ENCODE data around the gene TSR3. TPM values are rescaled to one million over a fixed set of nuclear protein-coding genes. Genes with fewer than 3 reads are reported as not detected.

The TSR3 gene
- total RNA-seq, 1 donor from 2014 or later: 43.8 TPM

- TF ChIP-seq CTCF (IDR thresholded peaks at IDR 0.05): no peak
- intact Hi-C loops (cut with DNase I): no loop called here
- no peak for DNase-seq
- Histone ChIP-seq H3K4me1 (peaks cover 32% of the 10 kb centered on the region), H3K36me3 (no peaks in the 10 kb centered on the region), H3K9me3 (no peaks in the 10 kb centered on the region), H3K4me3 (peak within 1 kb of the TSS; percentile 36), H3K27ac (peak within 1 kb of the TSS; percentile 58), H3K27me3 (peaks cover 55% of the 10 kb centered on the region)
- ATAC-seq: peak; percentile 79
These were observed 18.4 kb downstream of the TSR3 start, which contains the start of gene BAIAP3 for GRCh38 chr16:1333149-1333812. TSS of gene BAIAP3 (plus strand) at chr16:1333645. CDS start at chr16:1338550, 4,905 bp downstream.

GRCh38 chr16:1332618-1333148 lies 19.0 kb downstream of the TSR3 start:
- ATAC-seq: no peak
- Histone ChIP-seq H3K36me3 (no peaks in the 10 kb centered on the region), H3K4me3 (peak overlapping the region; percentile 36), H3K27ac (peak overlapping the region; percentile 58), H3K27me3 (peaks cover 55% of the 10 kb centered on the region), H3K9me3 (no peaks in the 10 kb centered on the region), H3K4me1 (peaks cover 32% of the 10 kb centered on the region)
- DNase-seq: no peak
- TF ChIP-seq CTCF (IDR thresholded peaks at IDR 0.05): no peak
- intact Hi-C loops (cut with DNase I): no loop called here

GRCh38 chr16:1331712-1332617 lies 19.7 kb downstream of the TSR3 start:
- DNase-seq (peak; percentile 80), ATAC-seq (peak; percentile 55)
- no peaks in the 10 kb centered on the region for H3K9me3 ChIP-seq
- H3K4me1 ChIP-seq: peaks cover 32% of the 10 kb centered on the region
- intact Hi-C loops (cut with DNase I): no loop called here
- H3K27me3 ChIP-seq: peaks cover 55% of the 10 kb centered on the region
- peak overlapping the region; percentile 58 for H3K27ac ChIP-seq
- peak overlapping the region; percentile 36 for H3K4me3 ChIP-seq
- TF ChIP-seq CTCF (IDR thresholded peaks at IDR 0.05): no peak
- no peaks in the 10 kb centered on the region for H3K36me3 ChIP-seq

GRCh38 chr16:1330931-1331711 lies 20.6 kb downstream of the TSR3 start:
- H3K27ac ChIP-seq: peak overlapping the region; percentile 58

More at GRCh38 chr16:1330931-1331711, 20.6 kb downstream of the TSR3 start:
- DNase-seq (no peak), ATAC-seq (no peak)
- TF ChIP-seq CTCF (IDR thresholded peaks at IDR 0.05): no peak
- H3K27me3 ChIP-seq: peaks cover 47% of the 10 kb centered on the region
- H3K4me1 ChIP-seq: peaks cover 32% of the 10 kb centered on the region
- intact Hi-C loops (cut with DNase I): no loop called here
- no peaks in the 10 kb centered on the region for H3K9me3 ChIP-seq
- H3K36me3 ChIP-seq: no peaks in the 10 kb centered on the region
- peak overlapping the region; percentile 36 for H3K4me3 ChIP-seq
